GM23338 (cell line): ENCODE results near the gene SZT2. TPM values are rescaled to one million over a fixed set of nuclear protein-coding genes. Genes with fewer than 3 reads are reported as not detected.
"Not testable (repeated sequence)": the region's sequence is repeated elsewhere in the genome, so short reads cannot be mapped to it uniquely, and the experiment has no call there.

Source experiments
- ATAC-seq: fragments of 200-7000 bp; cut with Tn5 transposase; 3 replicates; pipeline ENCODE4 v1.9.1; 2020
- DNase-seq: peaks from one replicate; pipeline ENCODE4 v3.0.0-alpha.2; 2015; ENCODE audit warnings: low spot score
- H2AFZ ChIP-seq: fragments of 200-600 bp; sonication (generic); 2 replicates; pipeline ENCODE4 v1.8.0; 2016; ENCODE audit warnings: antibody characterized with exemption, mild to moderate bottlenecking, moderate library complexity
- H3F3A ChIP-seq: fragments of 200-600 bp; sonication (generic); replicated peaks from 2 replicates; pipeline ENCODE4 v1.8.0; 2017; ENCODE audit warnings: antibody characterized with exemption, mixed run types, low read depth
- H3K27ac ChIP-seq: fragments of 200-600 bp; sonication (generic); 2 replicates; pipeline ENCODE4 v1.6.1; 2016; ENCODE audit warnings: low read depth
- H3K27me3 ChIP-seq: fragments of 200-600 bp; sonication (generic); 2 replicates; pipeline ENCODE4 v1.8.0; 2016; ENCODE audit warnings: mild to moderate bottlenecking, mixed run types, moderate library complexity; ENCODE audit not compliant: insufficient read depth
- H3K36me3 ChIP-seq: fragments of 200-600 bp; sonication (generic); 2 replicates; pipeline ENCODE4 v1.8.0; 2016; ENCODE audit warnings: mild to moderate bottlenecking; ENCODE audit not compliant: insufficient read depth
- H3K4me1 ChIP-seq: fragments of 200-600 bp; sonication (generic); 2 replicates; pipeline ENCODE4 v1.8.0; 2016; ENCODE audit warnings: mild to moderate bottlenecking, moderate library complexity; ENCODE audit not compliant: insufficient read depth
- H3K4me2 ChIP-seq: fragments of 200-600 bp; sonication (generic); 2 replicates; pipeline ENCODE4 v1.7.1; 2017; ENCODE audit warnings: mixed run types
- H3K4me3 ChIP-seq: fragments of 200-600 bp; sonication (generic); 2 replicates; pipeline ENCODE4 v1.6.1; 2016; ENCODE audit warnings: mixed run types
- H3K79me2 ChIP-seq: fragments of 200-600 bp; sonication (generic); replicated peaks from 2 replicates; pipeline ENCODE4 v1.8.0; 2017; ENCODE audit warnings: mild to moderate bottlenecking; ENCODE audit not compliant: insufficient read depth
- H3K9me2 ChIP-seq: fragments of 200-600 bp; sonication (generic); 2 replicates; pipeline ENCODE4 v1.8.0; 2017; ENCODE audit not compliant: insufficient read depth
- H4K20me1 ChIP-seq: fragments of 200-600 bp; sonication (generic); replicated peaks from 2 replicates; pipeline ENCODE4 v1.8.0; 2017; ENCODE audit warnings: mild to moderate bottlenecking; ENCODE audit not compliant: insufficient read depth
- H3K27ac Mint-ChIP-seq: 2 replicates; pipeline ENCODE4 v1.8.0; 2020; ENCODE audit warnings: inconsistent platforms, mild to moderate bottlenecking, moderate library complexity, mixed read lengths
- H3K27me3 Mint-ChIP-seq: 3 replicates; pipeline ENCODE4 v1.8.0; 2022; ENCODE audit warnings: low read depth, mild to moderate bottlenecking, moderate library complexity, mixed read lengths, inconsistent platforms; ENCODE audit not compliant: insufficient read depth, poor library complexity
- H3K36me3 Mint-ChIP-seq: 3 replicates; pipeline ENCODE4 v1.8.0; 2021; ENCODE audit warnings: low read depth, mild to moderate bottlenecking, inconsistent platforms, moderate library complexity, mixed read lengths
- H3K4me1 Mint-ChIP-seq: 3 replicates; pipeline ENCODE4 v1.8.0; 2020; ENCODE audit warnings: mild to moderate bottlenecking, inconsistent platforms, mixed read lengths
- H3K4me3 Mint-ChIP-seq: 3 replicates; pipeline ENCODE4 v1.8.0; 2021; ENCODE audit warnings: moderate library complexity, mild to moderate bottlenecking, inconsistent platforms, mixed read lengths
- H3K9me3 Mint-ChIP-seq: 3 replicates; pipeline ENCODE4 v1.8.0; 2020; ENCODE audit warnings: moderate library complexity, mild to moderate bottlenecking, inconsistent platforms, mixed read lengths
- CREB1 ChIP-seq: fragments of 250-450 bp; sonication (Bioruptor Pico); IDR thresholded peaks from 2 replicates; pipeline ENCODE4 v1.5.0; 2020; ENCODE audit warnings: low read depth, mild to moderate bottlenecking, moderate library complexity
- NANOG ChIP-seq: IDR thresholded peaks from 2 replicates; pipeline ENCODE4 v1.6.1; 2016; ENCODE audit warnings: antibody characterized with exemption, borderline replicate concordance
- ZNF114 ChIP-seq: fragments of 250-450 bp; sonication (Bioruptor Pico); IDR thresholded peaks from 2 replicates; pipeline ENCODE4 v1.5.0; 2020; ENCODE audit warnings: mild to moderate bottlenecking, moderate library complexity
- ZNF331 ChIP-seq: fragments of 250-450 bp; sonication (Bioruptor Pico); IDR thresholded peaks from 2 replicates; pipeline ENCODE4 v1.5.0; 2020; ENCODE audit warnings: low read depth, mild to moderate bottlenecking, moderate library complexity
- polyA plus RNA-seq: library from polyadenylated mRNA; unstranded; fragments of >200 nt; fragmentation: Nextera tagmentation; extraction: Ambion mirVana; gene quantifications from 2 replicates; pipeline ENCODE4 v1.2.1, GENCODE V29; 2016
- total RNA-seq: library from RNA; depleted of rRNA; stranded (reverse); fragments of >200 nt; shearing (Covaris generic); gene quantifications from 2 replicates; pipeline ENCODE4 v1.2.3, GENCODE V29; 2014
- TF ChIP-seq, protein P1 (sequence below): IDR thresholded peaks from 2 replicates; pipeline ENCODE4 v1.6.1; 2016; ENCODE audit warnings: antibody characterized with exemption
- TF ChIP-seq, protein P2 (sequence below): fragments of 250-450 bp; sonication (Bioruptor Pico); IDR thresholded peaks from 2 replicates; pipeline ENCODE4 v1.5.0; 2020; ENCODE audit warnings: mild to moderate bottlenecking, moderate library complexity
- TF ChIP-seq, protein P3 (sequence below): IDR thresholded peaks from one replicate; pipeline ENCODE4 v1.6.1; 2018; ENCODE audit warnings: antibody characterized with exemption; ENCODE audit not compliant: unreplicated experiment

Gene SZT2
- total and polyA plus RNA-seq, 2 experiments from 2014 or later = 4.1 to 16.1 TPM

DNA sequence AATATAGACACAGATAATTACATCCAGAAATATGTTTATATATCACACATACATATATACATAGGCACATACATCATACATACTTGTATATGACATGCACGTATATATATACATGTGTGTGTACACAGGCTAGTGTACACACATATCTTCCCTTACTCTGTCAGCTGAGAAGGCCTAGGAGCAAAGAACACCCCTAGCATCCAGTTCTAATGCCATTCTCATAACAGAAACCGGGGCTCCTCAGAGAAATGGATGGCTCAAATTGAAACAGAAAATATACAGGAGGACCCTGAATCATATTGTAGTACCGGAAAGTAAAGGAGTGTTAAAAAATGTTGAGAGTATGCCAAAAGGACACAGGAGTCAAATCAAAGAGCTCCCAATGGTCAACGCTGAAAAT, 83.8 kb downstream of the SZT2 start (continued):
- TF ChIP-seq, protein P1, sequence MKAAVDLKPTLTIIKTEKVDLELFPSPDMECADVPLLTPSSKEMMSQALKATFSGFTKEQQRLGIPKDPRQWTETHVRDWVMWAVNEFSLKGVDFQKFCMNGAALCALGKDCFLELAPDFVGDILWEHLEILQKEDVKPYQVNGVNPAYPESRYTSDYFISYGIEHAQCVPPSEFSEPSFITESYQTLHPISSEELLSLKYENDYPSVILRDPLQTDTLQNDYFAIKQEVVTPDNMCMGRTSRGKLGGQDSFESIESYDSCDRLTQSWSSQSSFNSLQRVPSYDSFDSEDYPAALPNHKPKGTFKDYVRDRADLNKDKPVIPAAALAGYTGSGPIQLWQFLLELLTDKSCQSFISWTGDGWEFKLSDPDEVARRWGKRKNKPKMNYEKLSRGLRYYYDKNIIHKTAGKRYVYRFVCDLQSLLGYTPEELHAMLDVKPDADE = no peak
- TF ChIP-seq CREB1 (CRISPR knock-in tag) (no peak), ZNF331 (CRISPR knock-in tag) (no peak), ZNF114 (no peak), NANOG (no peak)

DNA sequence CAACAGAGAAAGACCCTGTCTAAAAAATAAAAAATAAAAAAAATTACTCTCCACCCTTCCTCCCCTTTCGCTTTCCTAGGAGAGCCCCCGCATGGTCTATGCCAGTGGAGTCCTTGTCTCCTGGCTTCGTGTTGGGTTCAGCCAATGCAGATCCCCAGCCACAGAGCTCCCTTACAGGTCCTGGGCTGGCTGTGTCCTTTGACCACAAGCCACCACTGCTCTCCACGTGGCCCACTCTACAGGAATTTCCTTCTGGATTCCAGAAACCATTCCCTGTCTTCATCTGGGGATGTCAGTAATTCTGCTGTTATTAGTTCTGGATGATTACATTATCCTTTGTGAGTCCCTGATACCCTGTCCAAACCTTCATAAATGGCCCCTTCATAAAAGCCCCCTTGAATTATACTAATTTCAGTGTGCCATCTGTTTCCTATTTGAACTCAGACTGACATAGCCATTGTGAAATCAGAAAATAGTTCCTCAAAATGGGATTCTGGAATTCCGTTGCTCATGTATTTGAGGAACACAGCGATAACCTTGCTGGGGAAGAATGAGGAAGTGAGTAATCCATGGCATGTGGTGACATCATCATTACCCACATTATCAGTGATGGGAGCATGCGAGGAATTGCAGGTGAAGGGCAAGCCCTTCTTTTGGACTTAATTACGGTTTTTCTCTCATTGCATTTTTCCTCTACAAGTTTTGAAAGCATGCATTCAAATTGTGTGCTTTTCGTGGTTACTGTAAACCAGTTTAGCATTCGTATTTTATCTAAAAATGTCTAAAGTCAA, 86.1 kb downstream of the SZT2 start:
- not testable (repeated sequence) for DNase-seq, H3K9me3 Mint-ChIP-seq, H3K4me2 ChIP-seq, H3K4me1 ChIP-seq, H3K27ac ChIP-seq, H3K79me2 ChIP-seq, H3K27me3 Mint-ChIP-seq, H3K27me3 ChIP-seq, H3K27ac Mint-ChIP-seq, H3K4me3 Mint-ChIP-seq, H2AFZ ChIP-seq, H4K20me1 ChIP-seq, H3K4me3 ChIP-seq, H3K36me3 ChIP-seq, ATAC-seq, H3F3A ChIP-seq, H3K36me3 Mint-ChIP-seq
- H3K9me2 ChIP-seq = peaks cover 11% of the 10 kb centered on the region
- peaks cover 13% of the 10 kb centered on the region for H3K4me1 Mint-ChIP-seq

DNA sequence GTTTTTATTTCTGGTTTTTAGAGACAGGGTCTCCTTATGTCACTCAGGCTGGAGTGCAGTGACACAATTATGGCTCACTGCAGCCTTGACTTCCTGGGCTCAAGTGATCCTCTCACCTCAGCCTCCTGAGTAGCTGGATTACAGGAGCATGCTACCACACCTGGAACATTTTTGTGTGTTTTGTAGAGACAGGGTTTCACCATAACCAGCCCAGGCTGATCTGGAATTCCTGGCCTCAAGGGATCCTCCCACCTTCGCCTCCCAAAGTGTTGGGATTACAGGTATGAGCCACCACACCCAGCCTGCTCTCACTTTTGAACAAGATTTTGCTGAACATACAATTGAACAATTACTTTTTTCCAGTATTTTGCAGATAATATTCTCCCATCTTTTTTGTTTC, 88.0 kb downstream of the SZT2 start:
- Mint-ChIP-seq H3K27me3 (no peaks in the 10 kb centered on the region), H3K9me3 (no peaks in the 10 kb centered on the region), H3K27ac (no peak overlapping the region; the same call in 1 of the 2 replicates), H3K4me3 (no peak overlapping the region), H3K4me1 (peaks cover 4% of the 10 kb centered on the region), H3K36me3 (no peaks in the 10 kb centered on the region)
- H3K36me3 ChIP-seq = no peaks in the 10 kb centered on the region
- H3F3A ChIP-seq = no peaks in the 10 kb centered on the region
- H2AFZ ChIP-seq = no peak overlapping the region
- H3K4me3 ChIP-seq = no peak overlapping the region
- ATAC-seq (no peak), DNase-seq (no peak)
- no peaks in the 10 kb centered on the region for H3K4me1 ChIP-seq
- no peaks in the 10 kb centered on the region for H4K20me1 ChIP-seq
- no peak overlapping the region for H3K4me2 ChIP-seq
- H3K79me2 ChIP-seq = no peaks in the 10 kb centered on the region
- no peak overlapping the region for H3K27ac ChIP-seq
- H3K27me3 ChIP-seq = no peaks in the 10 kb centered on the region
- H3K9me2 ChIP-seq = no peaks in the 10 kb centered on the region
- TF ChIP-seq, protein P2, sequence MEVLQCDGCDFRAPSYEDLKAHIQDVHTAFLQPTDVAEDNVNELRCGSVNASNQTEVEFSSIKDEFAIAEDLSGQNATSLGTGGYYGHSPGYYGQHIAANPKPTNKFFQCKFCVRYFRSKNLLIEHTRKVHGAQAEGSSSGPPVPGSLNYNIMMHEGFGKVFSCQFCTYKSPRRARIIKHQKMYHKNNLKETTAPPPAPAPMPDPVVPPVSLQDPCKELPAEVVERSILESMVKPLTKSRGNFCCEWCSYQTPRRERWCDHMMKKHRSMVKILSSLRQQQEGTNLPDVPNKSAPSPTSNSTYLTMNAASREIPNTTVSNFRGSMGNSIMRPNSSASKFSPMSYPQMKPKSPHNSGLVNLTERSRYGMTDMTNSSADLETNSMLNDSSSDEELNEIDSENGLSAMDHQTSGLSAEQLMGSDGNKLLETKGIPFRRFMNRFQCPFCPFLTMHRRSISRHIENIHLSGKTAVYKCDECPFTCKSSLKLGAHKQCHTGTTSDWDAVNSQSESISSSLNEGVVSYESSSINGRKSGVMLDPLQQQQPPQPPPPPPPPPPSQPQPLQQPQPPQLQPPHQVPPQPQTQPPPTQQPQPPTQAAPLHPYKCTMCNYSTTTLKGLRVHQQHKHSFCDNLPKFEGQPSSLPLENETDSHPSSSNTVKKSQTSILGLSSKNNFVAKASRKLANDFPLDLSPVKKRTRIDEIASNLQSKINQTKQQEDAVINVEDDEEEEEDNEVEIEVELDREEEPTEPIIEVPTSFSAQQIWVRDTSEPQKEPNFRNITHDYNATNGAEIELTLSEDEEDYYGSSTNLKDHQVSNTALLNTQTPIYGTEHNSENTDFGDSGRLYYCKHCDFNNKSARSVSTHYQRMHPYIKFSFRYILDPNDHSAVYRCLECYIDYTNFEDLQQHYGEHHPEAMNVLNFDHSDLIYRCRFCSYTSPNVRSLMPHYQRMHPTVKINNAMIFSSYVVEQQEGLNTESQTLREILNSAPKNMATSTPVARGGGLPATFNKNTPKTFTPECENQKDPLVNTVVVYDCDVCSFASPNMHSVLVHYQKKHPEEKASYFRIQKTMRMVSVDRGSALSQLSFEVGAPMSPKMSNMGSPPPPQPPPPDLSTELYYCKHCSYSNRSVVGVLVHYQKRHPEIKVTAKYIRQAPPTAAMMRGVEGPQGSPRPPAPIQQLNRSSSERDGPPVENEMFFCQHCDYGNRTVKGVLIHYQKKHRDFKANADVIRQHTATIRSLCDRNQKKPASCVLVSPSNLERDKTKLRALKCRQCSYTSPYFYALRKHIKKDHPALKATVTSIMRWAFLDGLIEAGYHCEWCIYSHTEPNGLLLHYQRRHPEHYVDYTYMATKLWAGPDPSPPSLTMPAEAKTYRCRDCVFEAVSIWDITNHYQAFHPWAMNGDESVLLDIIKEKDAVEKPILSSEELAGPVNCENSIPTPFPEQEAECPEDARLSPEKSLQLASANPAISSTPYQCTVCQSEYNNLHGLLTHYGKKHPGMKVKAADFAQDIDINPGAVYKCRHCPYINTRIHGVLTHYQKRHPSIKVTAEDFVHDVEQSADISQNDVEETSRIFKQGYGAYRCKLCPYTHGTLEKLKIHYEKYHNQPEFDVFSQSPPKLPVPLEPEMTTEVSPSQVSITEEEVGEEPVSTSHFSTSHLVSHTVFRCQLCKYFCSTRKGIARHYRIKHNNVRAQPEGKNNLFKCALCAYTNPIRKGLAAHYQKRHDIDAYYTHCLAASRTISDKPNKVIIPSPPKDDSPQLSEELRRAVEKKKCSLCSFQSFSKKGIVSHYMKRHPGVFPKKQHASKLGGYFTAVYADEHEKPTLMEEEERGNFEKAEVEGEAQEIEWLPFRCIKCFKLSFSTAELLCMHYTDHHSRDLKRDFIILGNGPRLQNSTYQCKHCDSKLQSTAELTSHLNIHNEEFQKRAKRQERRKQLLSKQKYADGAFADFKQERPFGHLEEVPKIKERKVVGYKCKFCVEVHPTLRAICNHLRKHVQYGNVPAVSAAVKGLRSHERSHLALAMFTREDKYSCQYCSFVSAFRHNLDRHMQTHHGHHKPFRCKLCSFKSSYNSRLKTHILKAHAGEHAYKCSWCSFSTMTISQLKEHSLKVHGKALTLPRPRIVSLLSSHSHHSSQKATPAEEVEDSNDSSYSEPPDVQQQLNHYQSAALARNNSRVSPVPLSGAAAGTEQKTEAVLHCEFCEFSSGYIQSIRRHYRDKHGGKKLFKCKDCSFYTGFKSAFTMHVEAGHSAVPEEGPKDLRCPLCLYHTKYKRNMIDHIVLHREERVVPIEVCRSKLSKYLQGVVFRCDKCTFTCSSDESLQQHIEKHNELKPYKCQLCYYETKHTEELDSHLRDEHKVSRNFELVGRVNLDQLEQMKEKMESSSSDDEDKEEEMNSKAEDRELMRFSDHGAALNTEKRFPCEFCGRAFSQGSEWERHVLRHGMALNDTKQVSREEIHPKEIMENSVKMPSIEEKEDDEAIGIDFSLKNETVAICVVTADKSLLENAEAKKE (CRISPR knock-in tag) = no peak
- TF ChIP-seq, protein P3, sequence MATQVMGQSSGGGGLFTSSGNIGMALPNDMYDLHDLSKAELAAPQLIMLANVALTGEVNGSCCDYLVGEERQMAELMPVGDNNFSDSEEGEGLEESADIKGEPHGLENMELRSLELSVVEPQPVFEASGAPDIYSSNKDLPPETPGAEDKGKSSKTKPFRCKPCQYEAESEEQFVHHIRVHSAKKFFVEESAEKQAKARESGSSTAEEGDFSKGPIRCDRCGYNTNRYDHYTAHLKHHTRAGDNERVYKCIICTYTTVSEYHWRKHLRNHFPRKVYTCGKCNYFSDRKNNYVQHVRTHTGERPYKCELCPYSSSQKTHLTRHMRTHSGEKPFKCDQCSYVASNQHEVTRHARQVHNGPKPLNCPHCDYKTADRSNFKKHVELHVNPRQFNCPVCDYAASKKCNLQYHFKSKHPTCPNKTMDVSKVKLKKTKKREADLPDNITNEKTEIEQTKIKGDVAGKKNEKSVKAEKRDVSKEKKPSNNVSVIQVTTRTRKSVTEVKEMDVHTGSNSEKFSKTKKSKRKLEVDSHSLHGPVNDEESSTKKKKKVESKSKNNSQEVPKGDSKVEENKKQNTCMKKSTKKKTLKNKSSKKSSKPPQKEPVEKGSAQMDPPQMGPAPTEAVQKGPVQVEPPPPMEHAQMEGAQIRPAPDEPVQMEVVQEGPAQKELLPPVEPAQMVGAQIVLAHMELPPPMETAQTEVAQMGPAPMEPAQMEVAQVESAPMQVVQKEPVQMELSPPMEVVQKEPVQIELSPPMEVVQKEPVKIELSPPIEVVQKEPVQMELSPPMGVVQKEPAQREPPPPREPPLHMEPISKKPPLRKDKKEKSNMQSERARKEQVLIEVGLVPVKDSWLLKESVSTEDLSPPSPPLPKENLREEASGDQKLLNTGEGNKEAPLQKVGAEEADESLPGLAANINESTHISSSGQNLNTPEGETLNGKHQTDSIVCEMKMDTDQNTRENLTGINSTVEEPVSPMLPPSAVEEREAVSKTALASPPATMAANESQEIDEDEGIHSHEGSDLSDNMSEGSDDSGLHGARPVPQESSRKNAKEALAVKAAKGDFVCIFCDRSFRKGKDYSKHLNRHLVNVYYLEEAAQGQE = no peak
- TF ChIP-seq ZNF114 = no peak
- TF ChIP-seq CREB1 (CRISPR knock-in tag) = no peak
